Urinary bladder (tissue), 4 donors: ENCODE measurements around the gene GLIPR2. TPM values are rescaled to one million over a fixed set of nuclear protein-coding genes. Genes with fewer than 3 reads are reported as not detected.

Experiments used
- DNase-seq: peaks from one replicate; pipeline ENCODE4 v3.0.0-alpha.2; 2015; ENCODE audit errors: extremely low spot score
- H3K27ac ChIP-seq: one replicate; pipeline ENCODE4 v1.5.1; 2013; ENCODE audit warnings: low read depth, mild to moderate bottlenecking, moderate library complexity
- H3K36me3 ChIP-seq: one replicate; pipeline ENCODE4 v1.6.1; 2013; ENCODE audit warnings: mild to moderate bottlenecking, moderate library complexity; ENCODE audit not compliant: insufficient read depth
- H3K4me1 ChIP-seq: one replicate; pipeline ENCODE4 v1.6.1; 2013; ENCODE audit warnings: mild to moderate bottlenecking, moderate library complexity; ENCODE audit not compliant: insufficient read depth
- H3K4me3 ChIP-seq: one replicate; pipeline ENCODE4 v1.5.1; 2013; ENCODE audit warnings: low read depth, low read length
- WGBS: extraction: QIAGEN DNeasy Blood & Tissue Kit; methylation state at CpG from one replicate; pipeline ENCODE4 v1.1.7; 2013; 5-methylcytosine and 5-hydroxymethylcytosine counted together
- polyA plus RNA-seq: library from polyadenylated mRNA; stranded (reverse); fragments of 200-250 nt; gene quantifications from one replicate; pipeline ENCODE4 v1.2.3, GENCODE V29; 2013
- total RNA-seq: library from RNA; depleted of rRNA; stranded (reverse); fragments of >200 nt; gene quantifications from one replicate; pipeline ENCODE4 v1.2.3, GENCODE V29; 2014
- donor health status: healthy with polysubstance abuse.
- donor health status: healthy.

The GLIPR2 gene
- total and polyA plus RNA-seq, 2 donors = 54.9 to 74.7 TPM

DNA sequence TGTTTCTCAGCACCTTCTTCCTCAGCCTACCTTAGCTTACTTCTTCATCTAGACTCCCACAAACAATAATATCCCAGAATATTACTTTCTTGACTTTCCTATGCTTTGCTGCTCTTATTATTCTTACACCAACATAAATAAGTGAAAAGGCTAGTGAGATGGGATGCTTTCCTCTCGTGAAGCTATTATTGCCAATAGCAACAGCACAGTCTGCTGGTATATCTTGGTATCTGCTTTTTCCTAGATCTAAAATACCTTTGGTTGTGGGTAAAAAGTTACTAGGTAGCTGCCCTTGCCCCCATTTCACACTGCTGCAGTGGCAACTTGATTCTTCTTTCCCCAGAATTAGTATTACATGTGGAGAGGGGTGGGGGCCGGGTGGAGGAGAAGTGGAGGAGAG lies 26.1 kb upstream of the GLIPR2 start:
- Histone ChIP-seq H3K27ac (no peak overlapping the region), H3K36me3 (no peaks in the 10 kb centered on the region), H3K4me3 (no peak overlapping the region), H3K4me1 (no peaks in the 10 kb centered on the region)
- 83% methylated on average over 2 of the region's 2 CpGs for WGBS
- DNase-seq = no peak

DNA sequence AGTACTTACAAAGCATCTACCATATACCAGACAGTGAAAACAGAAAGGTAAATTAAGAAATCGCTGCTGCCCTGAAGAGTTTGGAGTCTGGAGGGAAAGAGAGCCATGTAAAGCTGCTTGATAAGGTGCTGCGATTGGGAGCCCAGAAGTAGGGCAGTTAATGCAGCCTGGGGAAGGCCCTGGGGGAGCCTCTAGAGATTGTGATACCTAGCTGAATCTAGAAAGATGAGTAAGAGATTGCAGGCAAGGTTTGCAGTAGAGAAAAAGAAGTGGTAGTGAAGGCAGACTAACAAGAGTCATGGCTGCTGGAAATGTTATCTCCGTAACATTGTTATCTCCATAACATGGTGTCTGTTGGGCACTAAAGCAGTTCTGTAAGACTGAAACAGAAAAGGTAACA lies 24.0 kb upstream of the GLIPR2 start:
- H3K36me3 ChIP-seq = no peaks in the 10 kb centered on the region
- 95% methylated on average over 3 of the region's 3 CpGs for WGBS

DNA sequence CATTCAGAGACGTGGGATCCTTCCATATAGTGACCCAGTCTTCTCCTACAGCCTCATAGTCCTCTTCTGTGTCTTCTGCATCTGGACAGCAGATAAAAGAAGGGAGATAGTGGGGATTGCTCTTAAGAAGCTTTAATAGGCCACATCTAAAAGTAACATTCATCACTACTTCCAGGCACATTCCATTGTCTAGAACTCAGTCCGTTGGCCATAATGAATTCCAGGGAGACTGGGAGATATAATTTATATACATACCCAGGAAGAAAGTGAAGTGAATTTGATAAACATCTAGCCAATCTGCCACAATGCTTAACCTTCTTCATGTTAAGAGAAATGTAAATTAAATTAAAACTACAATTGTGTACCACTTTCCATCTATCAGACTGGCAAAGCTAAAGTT lies 22.5 kb upstream of the GLIPR2 start:
- no peaks in the 10 kb centered on the region for H3K4me1 ChIP-seq
- no peaks in the 10 kb centered on the region for H3K36me3 ChIP-seq
- DNase-seq = no peak
- WGBS = 67% methylated on average over 2 of the region's 2 CpGs
- no peak overlapping the region for H3K4me3 ChIP-seq
- H3K27ac ChIP-seq = no peak overlapping the region

More for the DNA sequence above, 24.0 kb upstream of the GLIPR2 start:
- Histone ChIP-seq H3K4me1 (no peaks in the 10 kb centered on the region), H3K27ac (no peak overlapping the region), H3K4me3 (no peak overlapping the region)
- no peak for DNase-seq

GRCh38 chr9:36116593-36116992 lies 19.9 kb upstream of the GLIPR2 start:
- WGBS = 90% methylated on average over 3 of the region's 3 CpGs
- no peaks in the 10 kb centered on the region for H3K36me3 ChIP-seq
- DNase-seq = no peak
- H3K4me3 ChIP-seq = no peak overlapping the region
- H3K4me1 ChIP-seq = no peaks in the 10 kb centered on the region
- H3K27ac ChIP-seq = no peak overlapping the region

- H3K36me3 ChIP-seq = no peaks in the 10 kb centered on the region
- H3K4me1 ChIP-seq = no peaks in the 10 kb centered on the region
- no peak for DNase-seq
- no peak overlapping the region for H3K27ac ChIP-seq
- H3K4me3 ChIP-seq = no peak overlapping the region
- WGBS = 95% methylated on average over 2 of the region's 2 CpGs
Observed at GRCh38 chr9:36118201-36118600, 18.3 kb upstream of the GLIPR2 start.

GRCh38 chr9:36118706-36119105 lies 17.8 kb upstream of the GLIPR2 start:
- WGBS = 87% methylated on average over 15 of the region's 15 CpGs
- no peak for DNase-seq
- Histone ChIP-seq H3K36me3 (no peaks in the 10 kb centered on the region), H3K27ac (no peak overlapping the region), H3K4me3 (no peak overlapping the region), H3K4me1 (no peaks in the 10 kb centered on the region)

GRCh38 chr9:36119476-36119875 lies 17.1 kb upstream of the GLIPR2 start:
- Histone ChIP-seq H3K27ac (no peak overlapping the region), H3K4me1 (no peaks in the 10 kb centered on the region), H3K36me3 (no peaks in the 10 kb centered on the region), H3K4me3 (no peak overlapping the region)
- WGBS = 84% methylated on average over 7 of the region's 7 CpGs
- DNase-seq = no peak

GRCh38 chr9:36120705-36121104 lies 15.8 kb upstream of the GLIPR2 start:
- Histone ChIP-seq H3K4me1 (no peaks in the 10 kb centered on the region), H3K36me3 (no peaks in the 10 kb centered on the region), H3K4me3 (no peak overlapping the region), H3K27ac (no peak overlapping the region)
- no peak for DNase-seq
- 88% methylated on average over 4 of the region's 4 CpGs for WGBS

DNA sequence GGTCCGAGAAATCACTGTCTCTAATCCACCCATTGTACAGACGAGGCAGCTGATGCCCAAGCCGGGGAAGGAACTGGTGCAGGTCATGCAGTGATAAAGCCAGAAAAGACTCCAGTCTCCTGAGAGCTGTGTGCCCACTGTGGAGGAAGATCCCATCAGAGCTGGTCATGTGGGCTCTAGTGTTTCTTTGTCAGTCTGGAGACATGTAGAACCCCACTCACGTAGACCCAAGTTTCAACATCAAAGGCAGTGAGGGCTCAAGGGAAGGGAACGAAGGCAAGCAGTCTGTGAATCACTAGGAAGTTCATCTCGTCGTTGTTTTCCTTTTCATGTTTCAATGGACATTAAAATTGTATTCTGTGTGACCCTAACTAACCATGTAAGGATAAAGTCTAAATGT lies 14.6 kb upstream of the GLIPR2 start:
- 89% methylated on average over 7 of the region's 7 CpGs for WGBS
- H3K4me3 ChIP-seq = no peak overlapping the region
- DNase-seq = no peak
- H3K27ac ChIP-seq = no peak overlapping the region
- no peaks in the 10 kb centered on the region for H3K36me3 ChIP-seq
- H3K4me1 ChIP-seq = no peaks in the 10 kb centered on the region

DNA sequence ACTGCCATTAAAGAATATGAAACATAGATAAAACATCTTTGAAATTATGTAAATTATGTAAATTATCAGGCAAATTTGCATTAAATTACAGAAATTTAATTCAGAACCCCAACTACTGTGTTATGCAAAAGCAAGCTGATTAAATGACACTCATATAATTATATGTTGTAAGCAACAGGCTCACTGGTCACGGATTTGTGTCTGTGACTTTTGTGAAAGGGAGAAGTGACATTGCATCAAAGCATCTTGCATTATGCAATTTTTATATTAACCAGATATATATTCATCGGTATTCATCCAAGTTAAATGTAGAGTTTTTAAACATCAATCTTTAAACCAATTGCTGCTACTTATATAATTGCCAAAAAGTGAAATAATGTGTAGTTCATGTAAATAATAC lies 13.0 kb upstream of the GLIPR2 start:
- Histone ChIP-seq H3K4me3 (no peak overlapping the region), H3K4me1 (no peaks in the 10 kb centered on the region), H3K27ac (no peak overlapping the region), H3K36me3 (no peaks in the 10 kb centered on the region)
- WGBS = 94% methylated on average over 2 of the region's 2 CpGs
- DNase-seq = no peak

DNA sequence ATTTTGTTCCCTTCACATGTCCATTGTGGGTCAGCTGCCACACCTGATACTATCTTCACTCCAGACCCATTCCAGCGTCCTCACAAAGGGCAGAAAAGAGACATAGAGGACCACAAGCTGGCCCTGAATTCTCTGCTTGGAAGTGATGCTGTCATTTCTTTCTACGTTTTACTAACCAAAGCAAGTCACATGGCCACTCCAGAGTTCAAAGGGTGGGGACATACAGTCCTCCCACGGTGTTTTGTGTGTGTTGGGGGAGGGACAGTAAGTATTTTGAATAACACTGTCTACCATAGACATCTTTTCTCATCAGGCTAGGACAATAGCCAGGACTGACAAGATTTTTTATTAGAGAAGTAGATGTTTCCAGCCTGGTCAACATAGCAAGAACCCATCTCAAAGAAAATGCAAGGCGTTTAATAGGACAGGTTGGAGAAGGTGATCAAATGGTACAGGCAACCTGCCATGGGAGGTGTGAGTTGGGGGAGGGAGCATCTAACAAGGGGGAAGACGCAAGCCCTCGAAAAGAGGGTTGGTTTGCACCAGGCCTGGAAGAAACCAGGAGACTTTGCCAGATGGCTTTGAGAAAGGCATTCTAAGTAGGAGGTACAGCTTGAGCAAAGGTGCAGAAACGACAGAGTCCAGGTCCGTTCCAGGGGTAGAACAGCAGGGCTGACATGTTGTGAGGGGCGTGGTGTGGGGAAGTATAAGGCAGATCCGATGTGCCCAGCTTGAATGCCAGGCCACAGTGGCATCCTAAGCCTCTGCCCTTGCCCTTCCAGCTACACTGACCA lies 11.3 kb upstream of the GLIPR2 start:
- DNase-seq = no peak
- no peak overlapping the region for H3K4me3 ChIP-seq
- 83% methylated on average over 10 of the region's 10 CpGs for WGBS
- H3K4me1 ChIP-seq = no peaks in the 10 kb centered on the region
- no peak overlapping the region for H3K27ac ChIP-seq
- no peaks in the 10 kb centered on the region for H3K36me3 ChIP-seq

DNA sequence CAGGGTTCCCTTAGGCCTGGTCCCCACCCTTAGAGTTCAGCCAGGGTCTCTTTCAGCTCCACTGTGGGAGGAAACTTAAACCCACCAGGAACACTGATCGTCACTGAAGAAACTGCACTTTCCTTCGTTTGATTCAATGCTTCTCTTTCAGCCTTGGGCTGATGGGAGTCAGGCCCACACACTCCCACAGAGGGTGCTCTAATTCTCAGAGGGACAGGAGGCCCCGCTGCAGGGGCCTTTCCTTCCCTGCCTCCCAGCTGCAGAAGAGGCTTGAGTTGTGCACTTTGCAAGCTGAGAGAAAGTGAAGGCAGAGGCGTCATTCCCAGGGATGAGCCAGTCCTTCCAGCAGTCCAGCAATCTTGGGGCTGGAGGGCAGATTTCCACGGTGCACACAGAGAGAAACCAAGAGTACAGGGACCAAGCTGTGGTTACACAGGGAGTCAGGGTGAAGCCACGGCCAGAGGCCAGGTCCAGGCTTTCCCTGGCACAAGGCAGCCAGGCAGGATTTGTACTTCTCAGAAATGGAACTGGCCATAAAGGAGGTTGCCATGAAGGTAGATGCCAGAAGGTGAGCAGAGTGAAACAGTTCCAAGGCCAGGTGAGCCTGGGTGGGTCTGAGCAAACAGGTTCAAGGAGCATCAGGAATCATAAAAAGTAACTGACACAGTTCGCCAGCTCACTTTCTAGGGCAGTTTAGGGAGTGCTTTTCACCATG lies 10.4 kb upstream of the GLIPR2 start:
- no peak for DNase-seq
- H3K36me3 ChIP-seq = no peaks in the 10 kb centered on the region
- 59% methylated on average over 7 of the region's 7 CpGs for WGBS
- no peaks in the 10 kb centered on the region for H3K4me1 ChIP-seq
- no peak overlapping the region for H3K4me3 ChIP-seq
- no peak overlapping the region for H3K27ac ChIP-seq

- Histone ChIP-seq H3K4me1 (no peaks in the 10 kb centered on the region), H3K4me3 (no peak overlapping the region), H3K27ac (no peak overlapping the region), H3K36me3 (no peaks in the 10 kb centered on the region)
- WGBS = 76% methylated on average over 5 of the region's 5 CpGs
- no peak for DNase-seq
Observed at GRCh38 chr9:36127652-36128244, 8.8 kb upstream of the GLIPR2 start.

GRCh38 chr9:36128349-36128748 lies 8.2 kb upstream of the GLIPR2 start:
- WGBS = 56% methylated on average over 8 of the region's 8 CpGs
- DNase-seq = no peak
- Histone ChIP-seq H3K27ac (no peak overlapping the region), H3K36me3 (no peaks in the 10 kb centered on the region), H3K4me1 (no peaks in the 10 kb centered on the region), H3K4me3 (no peak overlapping the region)
